ENCODE data around the gene TMEM131L.

The TMEM131L gene

DNA sequence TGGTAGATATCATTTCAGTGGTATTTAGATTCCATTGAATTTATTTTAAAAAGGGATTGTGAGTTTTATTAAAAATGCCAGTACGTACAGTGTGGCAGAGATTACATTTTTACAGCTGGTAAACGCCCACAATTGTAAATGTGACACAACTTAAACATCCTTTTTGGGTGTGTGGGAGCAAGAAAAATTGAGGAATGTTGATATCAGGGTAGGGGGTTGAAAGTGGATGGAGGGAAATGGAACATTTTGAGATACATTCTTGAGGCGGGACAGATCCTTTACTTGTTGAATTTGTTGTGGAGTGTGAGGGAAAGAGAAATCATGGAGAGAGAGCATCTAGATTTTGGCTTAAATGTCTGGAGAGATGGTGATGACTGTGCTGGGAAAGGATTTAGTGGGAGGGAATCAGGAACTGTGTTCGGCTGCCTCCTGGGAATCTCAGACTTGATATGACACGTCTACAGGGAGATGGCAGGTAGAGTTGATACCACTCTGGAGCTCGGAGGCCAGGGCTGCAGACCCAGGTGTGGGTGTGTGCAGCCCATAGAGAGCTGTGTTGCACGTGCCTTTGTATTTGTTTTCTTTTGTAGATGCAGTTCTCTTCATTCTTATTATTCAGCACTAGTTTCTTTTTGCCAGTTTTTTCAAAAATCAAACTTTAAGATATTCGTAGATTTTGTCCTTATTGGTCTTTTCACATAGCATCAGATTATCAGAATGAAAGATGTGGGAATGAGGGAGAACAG, 10.8 kb downstream of the TMEM131L start:
- TF ChIP-seq, protein P1, sequence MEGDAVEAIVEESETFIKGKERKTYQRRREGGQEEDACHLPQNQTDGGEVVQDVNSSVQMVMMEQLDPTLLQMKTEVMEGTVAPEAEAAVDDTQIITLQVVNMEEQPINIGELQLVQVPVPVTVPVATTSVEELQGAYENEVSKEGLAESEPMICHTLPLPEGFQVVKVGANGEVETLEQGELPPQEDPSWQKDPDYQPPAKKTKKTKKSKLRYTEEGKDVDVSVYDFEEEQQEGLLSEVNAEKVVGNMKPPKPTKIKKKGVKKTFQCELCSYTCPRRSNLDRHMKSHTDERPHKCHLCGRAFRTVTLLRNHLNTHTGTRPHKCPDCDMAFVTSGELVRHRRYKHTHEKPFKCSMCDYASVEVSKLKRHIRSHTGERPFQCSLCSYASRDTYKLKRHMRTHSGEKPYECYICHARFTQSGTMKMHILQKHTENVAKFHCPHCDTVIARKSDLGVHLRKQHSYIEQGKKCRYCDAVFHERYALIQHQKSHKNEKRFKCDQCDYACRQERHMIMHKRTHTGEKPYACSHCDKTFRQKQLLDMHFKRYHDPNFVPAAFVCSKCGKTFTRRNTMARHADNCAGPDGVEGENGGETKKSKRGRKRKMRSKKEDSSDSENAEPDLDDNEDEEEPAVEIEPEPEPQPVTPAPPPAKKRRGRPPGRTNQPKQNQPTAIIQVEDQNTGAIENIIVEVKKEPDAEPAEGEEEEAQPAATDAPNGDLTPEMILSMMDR (IDR thresholded peaks at IDR 0.05; ENCODE audit: low read depth, low read length), result no peak
- in situ Hi-C loops (cut with HindIII; ENCODE audit: low sequenced_read_pairs), result no loop called here
- DNase-seq (ENCODE audit: low read depth, low spot score), result no peak
- no peak overlapping the region for H3K4me3 ChIP-seq (ENCODE audit: low read depth, low read length)

DNA sequence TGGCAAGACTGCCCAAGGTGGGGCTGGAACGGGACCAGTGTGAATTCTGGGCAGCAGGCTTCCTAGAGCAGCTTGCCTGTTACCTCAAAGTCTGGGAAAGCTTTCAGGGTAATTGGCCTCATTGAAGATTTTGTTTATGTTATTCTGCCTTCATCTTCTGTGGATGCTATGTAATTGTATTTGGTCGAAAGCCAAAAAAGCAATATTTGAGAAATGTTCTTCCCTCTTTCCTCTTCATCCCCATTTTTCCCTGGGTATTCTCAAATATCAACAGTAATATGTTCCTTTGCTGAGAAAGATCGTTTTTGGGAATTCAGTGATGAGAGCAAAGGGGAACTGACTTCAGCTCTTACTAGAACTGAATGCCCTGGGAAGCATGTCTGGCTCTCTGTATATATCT, 12.9 kb downstream of the TMEM131L start:
- TF ChIP-seq, protein P1 (IDR thresholded peaks at IDR 0.05; ENCODE audit: low read depth, low read length), result no peak
- no peak for DNase-seq (ENCODE audit: low read depth, low spot score)
- in situ Hi-C loops (cut with HindIII; ENCODE audit: low sequenced_read_pairs), result no loop called here

DNA sequence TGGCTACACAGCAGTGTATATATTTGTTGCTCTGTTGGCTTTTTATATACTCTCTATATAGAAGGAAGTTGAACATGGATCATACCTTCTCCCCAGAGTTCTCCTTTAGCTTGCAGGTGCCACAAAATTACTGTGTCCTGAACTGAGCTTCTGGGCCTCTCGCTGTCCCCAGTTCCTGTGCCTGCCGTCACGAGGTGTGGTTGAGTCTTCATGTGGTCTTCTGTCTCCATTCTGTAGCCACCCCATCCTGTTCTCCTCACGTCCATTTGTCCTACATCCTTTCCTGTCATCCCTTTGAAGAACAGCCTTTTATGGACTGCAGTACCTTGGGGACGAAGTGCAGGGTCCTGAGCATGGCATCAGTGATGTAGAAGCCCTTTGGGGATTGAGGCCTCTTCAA, 14.5 kb downstream of the TMEM131L start:
- no peak overlapping the region for H3K4me3 ChIP-seq (ENCODE audit: low read depth, low read length)
- TF ChIP-seq, protein P1 (IDR thresholded peaks at IDR 0.05; ENCODE audit: low read depth, low read length), result no peak
- in situ Hi-C loops (cut with HindIII; ENCODE audit: low sequenced_read_pairs), result no loop called here
- DNase-seq (ENCODE audit: low read depth, low spot score), result no peak

More for the DNA sequence above, 12.9 kb downstream of the TMEM131L start:
- H3K4me3 ChIP-seq (ENCODE audit: low read depth, low read length), result no peak overlapping the region

DNA sequence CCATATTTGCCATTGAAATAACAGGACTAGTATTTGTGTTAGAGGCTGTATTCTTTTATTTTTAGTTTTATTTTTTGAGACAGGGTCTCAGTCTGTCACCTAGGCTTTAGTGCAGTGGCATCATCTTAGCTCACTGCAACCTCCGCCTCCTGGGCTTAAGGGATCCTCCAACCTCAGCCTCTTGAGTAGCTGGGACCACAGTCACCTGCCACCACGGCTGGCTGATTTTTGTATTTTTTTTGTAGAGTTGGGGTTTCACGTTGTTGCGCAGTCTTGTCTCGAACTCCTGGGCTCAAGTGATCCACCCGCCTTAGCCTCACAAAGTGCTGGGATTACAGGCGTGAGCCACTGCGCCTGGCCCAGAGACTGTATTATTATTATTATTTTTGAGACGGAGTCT, 15.3 kb downstream of the TMEM131L start:
- TF ChIP-seq, protein P1 (IDR thresholded peaks at IDR 0.05; ENCODE audit: low read depth, low read length), result no peak
- DNase-seq (ENCODE audit: low read depth, low spot score), result no peak
- in situ Hi-C loops (cut with HindIII; ENCODE audit: low sequenced_read_pairs), result no loop called here
- H3K4me3 ChIP-seq (ENCODE audit: low read depth, low read length), result no peak overlapping the region

DNA sequence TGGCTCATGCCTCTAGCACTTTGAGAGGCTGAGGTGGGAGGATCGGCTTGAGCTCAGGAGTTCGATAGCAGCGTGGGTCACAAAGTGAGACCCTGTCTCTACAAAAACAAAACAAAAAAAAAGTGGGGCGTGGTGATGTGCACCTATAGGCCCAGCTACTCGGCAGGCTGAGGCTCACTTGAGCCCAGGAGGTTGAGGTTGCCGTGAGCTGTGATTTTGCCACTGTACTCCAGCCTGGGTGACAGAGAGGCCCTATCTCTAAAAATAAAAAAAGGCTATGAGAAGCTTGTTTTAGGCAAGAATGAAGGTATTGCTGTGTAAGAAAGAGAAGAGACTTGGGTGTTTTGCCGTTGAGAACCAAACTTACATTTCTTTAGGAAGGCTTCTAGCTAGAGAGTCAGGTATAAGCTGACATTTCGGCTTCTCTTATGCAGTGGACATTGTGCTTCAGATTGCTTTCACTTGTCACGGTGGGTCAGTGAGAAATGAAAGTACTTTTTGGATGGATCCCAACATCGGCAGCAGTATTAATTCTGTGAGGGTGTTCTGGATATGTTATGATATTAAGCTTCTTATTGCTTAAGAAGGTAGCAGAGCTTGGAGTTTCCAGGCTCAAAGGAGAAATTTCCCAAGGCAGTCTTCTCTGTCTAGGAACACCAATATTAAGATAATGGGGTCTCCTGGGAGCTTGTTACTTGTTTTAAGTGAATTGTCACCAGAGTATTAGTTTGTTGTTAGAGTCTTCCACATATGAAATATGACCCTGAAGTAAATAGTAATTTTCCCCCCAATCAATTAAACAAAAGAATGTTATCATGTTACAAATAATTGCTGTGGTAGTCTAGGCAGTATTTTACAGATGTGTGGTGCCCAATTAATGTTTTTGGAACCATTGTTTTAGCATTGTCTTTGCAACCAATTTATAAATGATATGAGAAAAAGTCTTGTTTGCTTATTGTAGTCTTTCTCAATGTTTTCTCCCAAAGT, 17.6 kb downstream of the TMEM131L start:
- no peak for DNase-seq (ENCODE audit: low read depth, low spot score)
- in situ Hi-C loops (cut with HindIII; ENCODE audit: low sequenced_read_pairs), result no loop called here
- TF ChIP-seq, protein P1 (IDR thresholded peaks at IDR 0.05; ENCODE audit: low read depth, low read length), result no peak
- no peak overlapping the region for H3K4me3 ChIP-seq (ENCODE audit: low read depth, low read length)

DNA sequence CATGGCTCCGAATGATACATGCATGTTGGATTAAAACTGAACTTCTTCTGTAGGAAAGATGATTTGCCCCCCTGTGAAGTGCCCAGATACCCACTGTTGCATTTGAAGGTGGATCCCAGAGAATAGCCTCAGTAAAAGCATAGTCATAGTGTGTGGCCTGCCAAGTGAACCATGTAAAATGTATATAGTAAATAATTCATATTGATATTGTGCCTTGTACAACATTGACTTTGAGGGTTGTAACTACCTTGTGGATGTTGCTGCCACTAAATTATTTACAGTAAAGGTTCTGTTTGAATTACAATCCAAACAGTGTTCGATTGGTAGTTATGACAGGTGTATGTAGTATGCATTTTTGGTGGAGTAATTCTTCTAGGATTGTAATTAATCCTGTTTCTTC, 19.2 kb downstream of the TMEM131L start:
- TF ChIP-seq, protein P1 (IDR thresholded peaks at IDR 0.05; ENCODE audit: low read depth, low read length), result no peak
- DNase-seq (ENCODE audit: low read depth, low spot score), result no peak
- in situ Hi-C loops (cut with HindIII; ENCODE audit: low sequenced_read_pairs), result no loop called here
- no peak overlapping the region for H3K4me3 ChIP-seq (ENCODE audit: low read depth, low read length)
